Transverse colon (tissue), 4 donors: ENCODE data around the gene OSBPL10. TPM values are rescaled to one million over a fixed set of nuclear protein-coding genes. Genes with fewer than 3 reads are reported as not detected.
A peak's percentile ranks its signal among the peaks of the same experiment; 100 is the strongest.

Experiments used
- DNase-seq: peaks from one replicate; pipeline ENCODE4 v3.0.0-alpha.2; 2019
- H3K27ac ChIP-seq, 4 donors: fragments of 200-600 bp; sonication (generic); 2 replicates each; pipeline ENCODE4 v1.5.1; 2016 to 2018; ENCODE audit warnings: inconsistent platforms in 4 of 4
- H3K27me3 ChIP-seq: fragments of 200-600 bp; sonication (generic); 2 replicates; pipeline ENCODE4 v1.5.1; 2017; ENCODE audit warnings: inconsistent platforms
- H3K36me3 ChIP-seq, 4 donors: fragments of 200-600 bp; sonication (generic); 2 replicates each; pipeline ENCODE4 v1.5.1; 2017 to 2019; ENCODE audit warnings: inconsistent platforms in 4 of 4
- H3K4me1 ChIP-seq, 4 donors: fragments of 200-600 bp; sonication (generic); 2 replicates each; pipeline ENCODE4 v1.5.1; 2017 to 2020; ENCODE audit warnings: inconsistent platforms in 4 of 4
- H3K4me3 ChIP-seq, 4 donors: fragments of 200-600 bp; sonication (generic); 1 replicate in 1 of 4; 2 replicates in 3 of 4; pipeline versions ENCODE4 v1.5.1 to v1.6.1; 2017 to 2019; ENCODE audit warnings: inconsistent platforms in 4 of 4
- H3K9me3 ChIP-seq, 2 donors: fragments of 200-600 bp; sonication (generic); 2 replicates each; pipeline ENCODE4 v1.5.1; 2017 to 2019; ENCODE audit warnings: inconsistent platforms in 2 of 2
- EP300 ChIP-seq: sonication (generic); formaldehyde crosslinking; IDR thresholded peaks from one replicate; pipeline ENCODE4 v1.6.1; 2017; ENCODE audit warnings: antibody characterized with exemption, low read depth
- POLR2A ChIP-seq: fragments of 450-650 bp; IDR thresholded peaks from one replicate; pipeline ENCODE4 v1.6.1; 2016; ENCODE audit warnings: antibody characterized with exemption, mild to moderate bottlenecking, moderate library complexity
- POLR2AphosphoS5 ChIP-seq, 3 donors: sonication (generic); formaldehyde crosslinking; IDR thresholded peaks; one replicate each; pipeline ENCODE4 v1.6.1; 2016; ENCODE audit warnings: antibody characterized with exemption in 3 of 3
- WGBS, 2 donors: methylation state at CpG; one replicate each; pipeline ENCODE4 v1.1.5; 2018; ENCODE audit warnings: low coverage in 1 of 2; 5-methylcytosine and 5-hydroxymethylcytosine counted together
- in situ Hi-C, 4 donors: fragments of 200-750 bp; cut with MboI; loops; one replicate each; pipeline versions ENCODE4 v1.15.0 to v1.15.1; 2017; ENCODE audit warnings: low sequenced_read_pairs in 3 of 4, low pct_ligation_motif_present in 1 of 4, low pct_unique_long_range_greater_than_20kb in 1 of 4
- intact Hi-C: fragments of 100-400 bp; cut with DNase I; formaldehyde crosslinking; loops from one replicate; pipeline ENCODE4 v1.15.1; 2023; ENCODE audit warnings: low total_unique reads
- total RNA-seq, 4 donors: library from RNA; depleted of rRNA; stranded (reverse); fragments of >200 nt; gene quantifications; one replicate each; pipeline ENCODE4 v1.1.0, GENCODE V29; 2016
- TF ChIP-seq, protein P1 (sequence below), 5 experiments: fragments of 200-600 bp in 3 of 5; fragments of 450-650 bp in 2 of 5; sonication (generic) in 3 of 5; IDR thresholded peaks; 1 replicate in 2 of 5; 2 replicates in 3 of 5; pipeline ENCODE4 v1.5.1; 2016 to 2017; ENCODE audit warnings: antibody characterized with exemption in 5 of 5, inconsistent platforms in 3 of 5, mild to moderate bottlenecking in 2 of 5, moderate library complexity in 1 of 5

The OSBPL10 gene
- total RNA-seq, 4 donors from 2014 or later = 10.0 to 34.8 (median 19.5) TPM

GRCh38 chr3:31919528-31919927 lies 61.5 kb downstream of the OSBPL10 start:
- Histone ChIP-seq H3K9me3 (no peaks in the 10 kb centered on the region), H3K4me3 (no peak overlapping the region), H3K36me3 (no peaks in the 10 kb centered on the region), H3K27me3 (no peaks in the 10 kb centered on the region), H3K4me1 (peaks cover 3 to 37% (median 13%) of the 10 kb centered on the region in 4 donors), H3K27ac (no peak overlapping the region)
- in situ Hi-C loops = no loop called here
- TF ChIP-seq, protein P1, sequence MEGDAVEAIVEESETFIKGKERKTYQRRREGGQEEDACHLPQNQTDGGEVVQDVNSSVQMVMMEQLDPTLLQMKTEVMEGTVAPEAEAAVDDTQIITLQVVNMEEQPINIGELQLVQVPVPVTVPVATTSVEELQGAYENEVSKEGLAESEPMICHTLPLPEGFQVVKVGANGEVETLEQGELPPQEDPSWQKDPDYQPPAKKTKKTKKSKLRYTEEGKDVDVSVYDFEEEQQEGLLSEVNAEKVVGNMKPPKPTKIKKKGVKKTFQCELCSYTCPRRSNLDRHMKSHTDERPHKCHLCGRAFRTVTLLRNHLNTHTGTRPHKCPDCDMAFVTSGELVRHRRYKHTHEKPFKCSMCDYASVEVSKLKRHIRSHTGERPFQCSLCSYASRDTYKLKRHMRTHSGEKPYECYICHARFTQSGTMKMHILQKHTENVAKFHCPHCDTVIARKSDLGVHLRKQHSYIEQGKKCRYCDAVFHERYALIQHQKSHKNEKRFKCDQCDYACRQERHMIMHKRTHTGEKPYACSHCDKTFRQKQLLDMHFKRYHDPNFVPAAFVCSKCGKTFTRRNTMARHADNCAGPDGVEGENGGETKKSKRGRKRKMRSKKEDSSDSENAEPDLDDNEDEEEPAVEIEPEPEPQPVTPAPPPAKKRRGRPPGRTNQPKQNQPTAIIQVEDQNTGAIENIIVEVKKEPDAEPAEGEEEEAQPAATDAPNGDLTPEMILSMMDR (IDR thresholded peaks at IDR 0.05) = no peak
- TF ChIP-seq EP300 (no peak), POLR2AphosphoS5 (IDR thresholded peaks at IDR 0.05) (no peak), POLR2A (no peak)
- DNase-seq = no peak
- WGBS, 2 donors = 70 to 83% methylated on average over 2 of the region's 2 CpGs
- intact Hi-C loops = no loop called here

- Histone ChIP-seq H3K36me3 (no peaks in the 10 kb centered on the region), H3K4me1 (peaks cover 3 to 35% (median 12%) of the 10 kb centered on the region in 4 donors), H3K27me3 (no peaks in the 10 kb centered on the region), H3K9me3 (no peaks in the 10 kb centered on the region), H3K27ac (peak overlapping the region in 1 of 4 donors; percentile 56), H3K4me3 (peak overlapping the region in 1 of 4 donors; percentile 18)
- in situ Hi-C loops = no loop called here
- 60 to 93% methylated on average over 2 to 5 of the region's 5 CpGs for WGBS, 2 donors
- DNase-seq = no peak
- TF ChIP-seq EP300 = no peak
- intact Hi-C loops = no loop called here
Measured at GRCh38 chr3:31918179-31919150, 62.6 kb downstream of the OSBPL10 start.

DNA sequence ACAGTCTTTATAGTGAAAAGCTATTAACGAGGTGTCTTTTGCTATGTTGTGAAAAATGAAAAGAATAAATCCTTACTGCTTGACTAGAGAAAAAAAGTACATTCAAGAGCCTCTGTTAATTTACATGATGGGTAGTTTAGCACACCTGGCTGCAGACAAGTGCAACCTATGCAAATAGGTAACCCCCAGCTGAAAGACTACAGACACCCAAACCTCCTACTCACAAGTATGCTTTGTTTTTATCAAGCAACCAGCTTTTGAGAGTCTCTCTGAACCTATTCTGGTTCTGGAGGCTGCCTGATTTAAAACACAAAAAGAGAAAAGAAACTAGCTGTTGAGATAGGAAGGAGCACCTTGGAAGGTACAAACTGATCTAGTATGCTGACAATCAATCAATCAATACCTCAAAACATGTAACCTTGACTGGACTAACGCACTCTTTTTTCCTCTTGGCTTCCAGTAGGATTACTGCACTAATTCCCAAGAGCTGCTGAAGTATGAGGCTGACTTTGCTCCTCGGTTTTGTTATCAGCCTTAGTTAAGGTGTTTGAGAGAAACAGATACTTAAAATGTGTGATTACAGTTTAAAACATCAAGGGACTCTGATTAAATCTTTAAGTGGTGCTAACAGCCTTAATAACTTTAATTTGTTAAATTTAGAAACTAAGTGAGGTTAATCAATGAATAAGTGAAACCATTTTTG lies 63.6 kb downstream of the OSBPL10 start:
- in situ Hi-C loops = no loop called here
- no peak for DNase-seq
- Histone ChIP-seq H3K36me3 (no peaks in the 10 kb centered on the region), H3K27me3 (no peaks in the 10 kb centered on the region), H3K27ac (peak overlapping the region; percentile 9 to 58 (median 48)), H3K4me3 (peak overlapping the region in 1 of 4 donors; percentile 18), H3K9me3 (no peaks in the 10 kb centered on the region), H3K4me1 (peaks cover under 1 to 24% (median 4%) of the 10 kb centered on the region in 4 donors)
- no peak for TF ChIP-seq POLR2A
- TF ChIP-seq POLR2AphosphoS5 (IDR thresholded peaks at IDR 0.05) = no peak
- TF ChIP-seq, protein P1 (IDR thresholded peaks at IDR 0.05) = no peak
- TF ChIP-seq EP300 = no peak
- 35 to 44% methylated on average over 3 of the region's 3 CpGs for WGBS, 2 donors
- intact Hi-C loops = no loop called here

GRCh38 chr3:31911643-31912042 lies 69.4 kb downstream of the OSBPL10 start:
- no peaks in the 10 kb centered on the region for H3K4me1 ChIP-seq
- WGBS, 2 donors = 92 to 100% methylated on average over 2 to 3 of the region's 3 CpGs
- intact Hi-C loops = no loop called here

More at GRCh38 chr3:31911643-31912042, 69.4 kb downstream of the OSBPL10 start:
- Histone ChIP-seq H3K27me3 (no peaks in the 10 kb centered on the region), H3K4me3 (no peak overlapping the region), H3K36me3 (no peaks in the 10 kb centered on the region), H3K9me3 (no peaks in the 10 kb centered on the region), H3K27ac (no peak overlapping the region)
- TF ChIP-seq, protein P1 (IDR thresholded peaks at IDR 0.05) = no peak
- no peak for TF ChIP-seq EP300
- TF ChIP-seq POLR2A = no peak
- no peak for TF ChIP-seq POLR2AphosphoS5 (IDR thresholded peaks at IDR 0.05)
- DNase-seq = no peak
- in situ Hi-C loops = no loop called here
